Mammary epithelial cell (primary cell): ENCODE measurements around the gene COG8.

ENCODE experiments used
- CTCF ChIP-seq, 2 donors: IDR thresholded peaks in 1 of 2; conservative IDR thresholded peaks in 1 of 2; 2 replicates each; pipeline ENCODE4 v1.5.1; 2011 to 2012; ENCODE audit warnings: inconsistent platforms in 2 of 2, low read length in 2 of 2, mild to moderate bottlenecking in 2 of 2, control low read depth in 1 of 2, low read depth in 1 of 2; ENCODE audit not compliant: insufficient read depth in 1 of 2; ENCODE audit errors: extremely low read depth in 1 of 2
- EZH2 ChIP-seq: IDR thresholded peaks from 2 replicates; pipeline ENCODE4 v1.6.1; 2012; ENCODE audit warnings: low read length, inconsistent platforms, borderline replicate concordance

DNA sequence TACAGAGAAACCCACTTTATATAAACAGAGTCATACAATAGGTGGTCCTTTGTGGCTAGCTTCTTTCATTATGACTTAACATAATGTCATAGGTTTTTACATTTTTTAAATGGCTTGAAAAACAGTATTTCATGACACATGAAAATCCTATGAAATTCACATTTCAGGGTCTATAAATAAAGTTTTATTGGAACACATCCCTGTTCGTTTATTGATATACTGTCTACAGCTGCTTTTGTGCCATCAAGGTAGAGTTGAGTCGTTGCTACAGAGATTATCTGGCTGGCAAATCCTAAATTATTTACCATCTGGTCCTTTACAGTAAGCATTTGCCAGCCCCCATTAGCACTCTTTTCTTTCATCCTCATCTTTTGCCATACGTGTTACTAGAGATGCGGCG lies 25.9 kb downstream of the COG8 start:
- TF ChIP-seq CTCF (conservative IDR thresholded peaks at IDR 0.05 in 1 of 2, IDR thresholded peaks at IDR 0.05 in 1 of 2; ENCODE audit: extremely low read depth in 1 of 2, insufficient read depth in 1 of 2, low read depth in 1 of 2, low read length in 2 of 2) (no peak), EZH2 (no peak)
